Type B pancreatic cell (in vitro differentiated cells): ENCODE data around the gene RPLP2. TPM values are rescaled to one million over a fixed set of nuclear protein-coding genes. Genes with fewer than 3 reads are reported as not detected.
A peak's percentile ranks its signal among the peaks of the same experiment; 100 is the strongest.

ENCODE experiments used
- DNase-seq: peaks from one replicate; pipeline ENCODE4 v3.0.0; 2021; ENCODE audit warnings: mixed read lengths; ENCODE audit not compliant: unreplicated experiment; ENCODE audit errors: extremely low spot score
- H3K27ac Mint-ChIP-seq: 2 replicates; pipeline ENCODE4 v1.8.0; 2021; ENCODE audit warnings: mild to moderate bottlenecking, mixed read lengths
- H3K27me3 Mint-ChIP-seq: 2 replicates; pipeline ENCODE4 v1.8.0; 2021; ENCODE audit warnings: mixed read lengths
- H3K36me3 Mint-ChIP-seq: 2 replicates; pipeline ENCODE4 v1.8.0; 2021; ENCODE audit warnings: mixed read lengths
- H3K4me1 Mint-ChIP-seq: one replicate; pipeline ENCODE4 v1.8.0; 2021; ENCODE audit warnings: mixed read lengths; ENCODE audit not compliant: unreplicated experiment
- H3K4me3 Mint-ChIP-seq: 2 replicates; pipeline ENCODE4 v1.8.0; 2021; ENCODE audit warnings: mild to moderate bottlenecking, mixed read lengths
- H3K9me3 Mint-ChIP-seq: 2 replicates; pipeline ENCODE4 v1.8.0; 2021; ENCODE audit warnings: mixed read lengths
- total RNA-seq: library from RNA; stranded (reverse); gene quantifications from 2 replicates; pipeline ENCODE4 v1.2.1, GENCODE V29; 2021; ENCODE audit warnings: low replicate concordance
- TF ChIP-seq, protein P1 (sequence below): fragments of 200-600 bp; sonication (generic); conservative IDR thresholded peaks from 2 replicates; pipeline ENCODE4 v1.5.0; 2021; ENCODE audit warnings: antibody characterized with exemption, mild to moderate bottlenecking

RPLP2 gene
- total RNA-seq, 1 donor from 2014 or later: 1,985 TPM

DNA sequence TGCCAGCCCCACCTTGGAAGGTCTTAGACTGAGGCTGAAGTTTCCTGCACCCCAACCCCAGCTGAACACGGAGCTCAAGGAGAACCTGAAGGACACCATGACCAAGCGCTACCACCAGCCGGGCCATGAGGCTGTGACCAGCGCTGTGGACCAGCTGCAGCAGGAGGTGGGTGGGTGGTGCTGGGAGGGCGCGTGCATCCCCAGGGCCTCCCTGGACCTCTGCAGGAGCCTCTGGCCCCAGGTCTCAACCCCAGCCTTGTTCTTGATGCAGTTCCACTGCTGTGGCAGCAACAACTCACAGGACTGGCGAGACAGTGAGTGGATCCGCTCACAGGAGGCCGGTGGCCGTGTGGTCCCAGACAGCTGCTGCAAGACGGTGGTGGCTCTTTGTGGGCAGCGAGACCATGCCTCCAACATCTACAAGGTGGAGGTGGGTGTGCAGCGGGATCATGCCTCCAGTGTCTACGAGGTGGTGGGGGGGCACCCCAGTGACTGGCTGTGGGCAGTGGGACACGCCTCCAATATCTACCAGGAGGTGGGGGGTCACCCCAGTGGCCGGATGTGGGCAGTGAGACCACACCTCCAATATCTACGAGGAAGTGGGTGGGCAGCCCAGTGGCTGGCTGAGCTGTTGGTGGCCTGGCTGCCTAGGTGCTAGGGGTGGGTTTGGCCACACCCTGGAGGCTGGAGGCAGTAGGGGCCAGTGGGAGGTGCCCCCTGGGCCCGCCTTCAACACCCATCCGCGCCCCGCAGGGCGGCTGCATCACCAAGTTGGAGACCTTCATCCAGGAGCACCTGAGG lies 27.6 kb downstream of the RPLP2 start:
- DNase-seq: no peak
- Mint-ChIP-seq H3K9me3 (no peaks in the 10 kb centered on the region), H3K27ac (no peak overlapping the region), H3K4me1 (peaks cover 12% of the 10 kb centered on the region), H3K27me3 (peaks cover under 1% of the 10 kb centered on the region), H3K4me3 (no peak overlapping the region), H3K36me3 (no peaks in the 10 kb centered on the region)
- TF ChIP-seq, protein P1, sequence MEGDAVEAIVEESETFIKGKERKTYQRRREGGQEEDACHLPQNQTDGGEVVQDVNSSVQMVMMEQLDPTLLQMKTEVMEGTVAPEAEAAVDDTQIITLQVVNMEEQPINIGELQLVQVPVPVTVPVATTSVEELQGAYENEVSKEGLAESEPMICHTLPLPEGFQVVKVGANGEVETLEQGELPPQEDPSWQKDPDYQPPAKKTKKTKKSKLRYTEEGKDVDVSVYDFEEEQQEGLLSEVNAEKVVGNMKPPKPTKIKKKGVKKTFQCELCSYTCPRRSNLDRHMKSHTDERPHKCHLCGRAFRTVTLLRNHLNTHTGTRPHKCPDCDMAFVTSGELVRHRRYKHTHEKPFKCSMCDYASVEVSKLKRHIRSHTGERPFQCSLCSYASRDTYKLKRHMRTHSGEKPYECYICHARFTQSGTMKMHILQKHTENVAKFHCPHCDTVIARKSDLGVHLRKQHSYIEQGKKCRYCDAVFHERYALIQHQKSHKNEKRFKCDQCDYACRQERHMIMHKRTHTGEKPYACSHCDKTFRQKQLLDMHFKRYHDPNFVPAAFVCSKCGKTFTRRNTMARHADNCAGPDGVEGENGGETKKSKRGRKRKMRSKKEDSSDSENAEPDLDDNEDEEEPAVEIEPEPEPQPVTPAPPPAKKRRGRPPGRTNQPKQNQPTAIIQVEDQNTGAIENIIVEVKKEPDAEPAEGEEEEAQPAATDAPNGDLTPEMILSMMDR: no peak

DNA sequence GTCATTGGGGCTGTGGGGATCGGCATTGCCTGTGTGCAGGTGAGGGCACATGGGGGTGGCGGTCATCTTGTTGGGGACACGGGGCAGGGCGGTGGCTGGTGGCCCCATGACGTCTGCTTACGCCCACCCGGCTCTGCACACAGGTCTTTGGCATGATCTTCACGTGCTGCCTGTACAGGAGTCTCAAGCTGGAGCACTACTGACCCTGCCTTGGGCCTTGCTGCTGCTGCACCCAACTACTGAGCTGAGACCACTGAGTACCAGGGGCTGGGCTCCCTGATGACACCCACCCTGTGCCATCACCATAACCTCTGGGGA lies 28.2 kb downstream of the RPLP2 start:
- Mint-ChIP-seq H3K36me3 (no peaks in the 10 kb centered on the region), H3K9me3 (no peaks in the 10 kb centered on the region), H3K4me1 (peaks cover 12% of the 10 kb centered on the region), H3K27ac (no peak overlapping the region), H3K4me3 (no peak overlapping the region), H3K27me3 (no peaks in the 10 kb centered on the region)
- no peak for DNase-seq
- TF ChIP-seq, protein P1: no peak

DNA sequence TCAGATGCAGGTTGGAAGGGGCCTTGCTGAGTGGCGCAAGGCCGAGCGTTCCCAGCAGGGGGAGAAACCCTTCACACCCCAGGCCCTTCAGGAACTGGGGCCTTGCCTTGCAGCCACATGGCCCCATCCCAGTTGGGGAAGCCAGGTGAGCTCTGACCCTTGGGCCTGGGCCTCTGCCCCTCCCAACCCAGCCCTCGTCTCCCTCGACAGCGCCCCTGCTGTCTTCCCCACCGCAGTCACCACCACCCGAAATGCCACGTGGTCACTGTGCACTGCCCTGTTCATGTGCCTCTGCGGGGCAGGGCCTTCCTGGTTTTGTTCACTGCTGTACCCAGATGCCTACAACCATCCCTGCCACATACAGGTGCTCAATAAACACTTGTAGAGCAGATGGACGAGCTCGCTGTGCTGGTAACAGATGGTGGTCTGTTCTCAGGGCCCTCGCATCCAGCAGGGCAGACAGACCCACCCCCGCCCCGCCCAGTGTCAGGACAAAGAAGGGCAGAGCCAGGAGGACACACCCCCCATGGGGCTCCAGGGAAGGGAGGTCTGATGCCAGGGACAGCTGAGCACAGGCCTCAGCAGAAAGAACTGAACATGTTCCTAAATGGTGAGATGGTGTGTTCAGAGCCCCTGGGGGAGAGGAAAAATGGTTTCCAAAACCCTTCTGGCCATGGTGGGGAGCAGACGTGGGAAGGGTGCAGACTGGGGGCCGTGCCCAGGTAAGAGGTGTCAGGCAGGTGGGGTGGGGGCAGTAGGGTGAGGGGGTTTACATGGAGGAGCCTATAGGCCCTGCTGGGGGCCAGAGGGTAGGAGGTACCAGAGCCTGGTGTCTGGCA lies 28.9 kb downstream of the RPLP2 start:
- no peaks in the 10 kb centered on the region for H3K27me3 Mint-ChIP-seq
- H3K27ac Mint-ChIP-seq: no peak overlapping the region
- TF ChIP-seq, protein P1: peak; percentile 55
- no peak for DNase-seq
- no peaks in the 10 kb centered on the region for H3K9me3 Mint-ChIP-seq
- no peaks in the 10 kb centered on the region for H3K36me3 Mint-ChIP-seq
- H3K4me1 Mint-ChIP-seq: peaks cover 12% of the 10 kb centered on the region
- H3K4me3 Mint-ChIP-seq: no peak overlapping the region

- TF ChIP-seq, protein P1: no peak
- peaks cover 12% of the 10 kb centered on the region for H3K4me1 Mint-ChIP-seq
- H3K36me3 Mint-ChIP-seq: no peaks in the 10 kb centered on the region
- H3K27me3 Mint-ChIP-seq: no peaks in the 10 kb centered on the region
- DNase-seq: no peak
- H3K4me3 Mint-ChIP-seq: no peak overlapping the region
- H3K27ac Mint-ChIP-seq: peak overlapping the region; percentile 75
- no peaks in the 10 kb centered on the region for H3K9me3 Mint-ChIP-seq
Observed at GRCh38 chr11:839280-839623, 29.5 kb downstream of the RPLP2 start.

GRCh38 chr11:839875-840617 lies 30.3 kb downstream of the RPLP2 start:
- Mint-ChIP-seq H3K4me3 (peak overlapping the region; percentile 88), H3K9me3 (no peaks in the 10 kb centered on the region), H3K27ac (peak overlapping the region; percentile 75), H3K36me3 (no peaks in the 10 kb centered on the region), H3K4me1 (peaks cover 16% of the 10 kb centered on the region), H3K27me3 (no peaks in the 10 kb centered on the region)
- TF ChIP-seq, protein P1: peak; percentile 39
- DNase-seq: no peak
